Stromal cell of bone marrow (primary cell): ENCODE data around the gene GTF3C5.
"Not testable (repeated sequence)": the region's sequence is repeated elsewhere in the genome, so short reads cannot be mapped to it uniquely, and the experiment has no call there.

Experiments
- DNase-seq: peaks from one replicate; pipeline ENCODE4 v3.0.0-alpha.2; 2012; ENCODE audit warnings: low read depth

GTF3C5 gene

GRCh38 chr9:133090752-133091385 is 60.1 kb downstream of the GTF3C5 start:
- no peak for DNase-seq

GRCh38 chr9:133094351-133094750 is 63.6 kb downstream of the GTF3C5 start:
- not testable (repeated sequence) for DNase-seq

GRCh38 chr9:133094842-133095393 is 64.1 kb downstream of the GTF3C5 start:
- DNase-seq, result no peak

GRCh38 chr9:133098104-133098754 is 67.4 kb downstream of the GTF3C5 start:
- no peak for DNase-seq

- DNase-seq, result no peak
Observed at GRCh38 chr9:133098871-133099270, 68.1 kb downstream of the GTF3C5 start.

- DNase-seq, result no peak
Observed at GRCh38 chr9:133099726-133100505, 69.1 kb downstream of the GTF3C5 start.

GRCh38 chr9:133100506-133101355 is 69.9 kb downstream of the GTF3C5 start:
- no peak for DNase-seq

GRCh38 chr9:133101356-133102189 is 70.8 kb downstream of the GTF3C5 start:
- no peak for DNase-seq

- no peak for DNase-seq
Observed at GRCh38 chr9:133102190-133103021, 71.6 kb downstream of the GTF3C5 start.

- no peak for DNase-seq
Observed at GRCh38 chr9:133103183-133103986, 72.6 kb downstream of the GTF3C5 start.

GRCh38 chr9:133103987-133104505 is 73.2 kb downstream of the GTF3C5 start:
- no peak for DNase-seq

- no peak for DNase-seq
Observed at GRCh38 chr9:133104718-133105460, 74.1 kb downstream of the GTF3C5 start.

- no peak for DNase-seq
Observed at GRCh38 chr9:133105461-133105770, 74.6 kb downstream of the GTF3C5 start.

GRCh38 chr9:133106511-133107244 is 75.9 kb downstream of the GTF3C5 start:
- DNase-seq, result no peak

- DNase-seq, result no peak
Observed at GRCh38 chr9:133107245-133107722, 76.5 kb downstream of the GTF3C5 start.
